ENCODE data around the gene KLF6.
A peak's percentile ranks its signal among the peaks of the same experiment; 100 is the strongest.

The KLF6 gene

GRCh38 chr10:3787816-3788215 is 2.8 kb upstream of the KLF6 start:
- no peak for DNase-seq (ENCODE audit: low read depth in 2 of 2)

GRCh38 chr10:3787016-3787400 is 2.0 kb upstream of the KLF6 start:
- no peak for DNase-seq (ENCODE audit: low read depth in 2 of 2)

- no peak for DNase-seq (ENCODE audit: low read depth in 2 of 2)
These were observed 1.4 kb upstream of the KLF6 start for GRCh38 chr10:3786295-3787015.

GRCh38 chr10:3785851-3786271 is 852 bp upstream of the KLF6 start:
- no peak for DNase-seq (ENCODE audit: low read depth in 2 of 2)

GRCh38 chr10:3785251-3785850 is 342 bp upstream of the KLF6 start:
- peak; percentile 97 to 98 for DNase-seq (ENCODE audit: low read depth in 2 of 2)

- DNase-seq (ENCODE audit: low read depth in 2 of 2) = no peak
These were observed 1.2 kb downstream of the KLF6 start for GRCh38 chr10:3783682-3784432.

- peak; percentile 61 to 70 for DNase-seq (ENCODE audit: low read depth in 2 of 2)
These were observed 1.7 kb downstream of the KLF6 start for GRCh38 chr10:3783316-3783681.

GRCh38 chr10:3782451-3783315 is 2.3 kb downstream of the KLF6 start:
- no peak for DNase-seq (ENCODE audit: low read depth in 2 of 2)

- no peak for DNase-seq (ENCODE audit: low read depth in 2 of 2)
These were observed 2.9 kb downstream of the KLF6 start for GRCh38 chr10:3782146-3782450.

GRCh38 chr10:3781468-3782145 is 3.4 kb downstream of the KLF6 start:
- no peak for DNase-seq (ENCODE audit: low read depth in 2 of 2)

- DNase-seq (ENCODE audit: low read depth in 2 of 2) = no peak
These were observed 4.1 kb downstream of the KLF6 start for GRCh38 chr10:3780771-3781467.

- DNase-seq (ENCODE audit: low read depth in 2 of 2) = no peak
These were observed 4.8 kb downstream of the KLF6 start for GRCh38 chr10:3780021-3780770.

GRCh38 chr10:3779158-3779741 is 5.8 kb downstream of the KLF6 start:
- no peak for DNase-seq (ENCODE audit: low read depth in 2 of 2)

- DNase-seq (ENCODE audit: low read depth in 2 of 2) = no peak
These were observed 6.3 kb downstream of the KLF6 start for GRCh38 chr10:3778692-3779157.

- no peak for DNase-seq (ENCODE audit: low read depth in 2 of 2)
These were observed 6.9 kb downstream of the KLF6 start for GRCh38 chr10:3777981-3778691.

GRCh38 chr10:3776796-3777571 is 8.0 kb downstream of the KLF6 start:
- DNase-seq (ENCODE audit: low read depth in 2 of 2) = no peak

GRCh38 chr10:3775696-3776551 is 9.1 kb downstream of the KLF6 start:
- DNase-seq (ENCODE audit: low read depth in 2 of 2) = no peak

Data from stimulated activated CD4-positive, alpha-beta T cell treated with anti-CD3 and anti-CD28 coated beads, Interleukin-4, amount 100 ng/mL, for 48 hours (primary cell).